A549 (cell line): ENCODE results near the gene MAN2B2. TPM values are rescaled to one million over a fixed set of nuclear protein-coding genes. Genes with fewer than 3 reads are reported as not detected.
A peak's percentile ranks its signal among the peaks of the same experiment; 100 is the strongest.

Experiments
- ATAC-seq, 2 experiments: fragments of 200-7000 bp in 1 of 2; fragments of >200 bp in 1 of 2; cut with Nextera tagmentation in 1 of 2; cut with Tn5 transposase in 1 of 2; 3 replicates each; pipeline versions ENCODE4 v1.8.0 to v1.9.1; 2018 to 2020; ENCODE audit warnings: mild to moderate bottlenecking in 1 of 2, moderate library complexity in 1 of 2
- CTCF ChIA-PET: fragments of 300-600 bp; sonication (Branson Sonifier 250); formaldehyde crosslinking; extraction: SDS; loops from one replicate; lab custom pipeline; 2021; ENCODE audit warnings: antibody characterized with exemption, inconsistent platforms; lab: Yijun Ruan, JAX
- POLR2A ChIA-PET: fragments of 350-600 bp; formaldehyde crosslinking; extraction: SDS; loops from one replicate; lab custom pipeline; 2021; ENCODE audit warnings: antibody characterized with exemption, inconsistent platforms; lab: Yijun Ruan, JAX
- DNase-seq, 2 experiments: peaks; one replicate each; pipeline versions ENCODE4 v3.0.0 to v3.0.0-alpha.2; 2011 to 2016; ENCODE audit warnings: low read depth in 1 of 2, low spot score in 1 of 2
- FAIRE-seq: peaks from 2 replicates; lab custom pipeline; 2011; peaks lifted over from hg19 to GRCh38; lab: Jason Lieb, UNC
- H3K27ac ChIP-seq, 2 experiments: fragments of >200 bp; sonication (Bioruptor Twin); formaldehyde crosslinking; 3 replicates each; pipeline ENCODE4 v1.5.1; 2016 to 2017
- H3K4me1 ChIP-seq: fragments of >200 bp; sonication (Bioruptor Twin); formaldehyde crosslinking; 3 replicates; pipeline ENCODE4 v1.6.1; 2016
- H3K4me2 ChIP-seq: fragments of >200 bp; sonication (Bioruptor Twin); formaldehyde crosslinking; 3 replicates; pipeline ENCODE4 v1.6.1; 2016
- H3K4me3 ChIP-seq: fragments of >200 bp; sonication (Bioruptor Twin); formaldehyde crosslinking; 3 replicates; pipeline ENCODE4 v1.5.1; 2016
- H3K9me3 ChIP-seq: fragments of >200 bp; sonication (Bioruptor Twin); formaldehyde crosslinking; 3 replicates; pipeline ENCODE4 v1.6.1; 2016
- BHLHE40 ChIP-seq: IDR thresholded peaks from 2 replicates; pipeline ENCODE4 v1.6.1; 2012; ENCODE audit warnings: low read depth, low read length, inconsistent platforms
- CEBPB ChIP-seq, 2 experiments: fragments of >200 bp in 1 of 2; sonication (Bioruptor Twin) in 1 of 2; formaldehyde crosslinking in 1 of 2; IDR thresholded peaks; 2 replicates each; pipeline ENCODE4 v1.6.1; 2012 to 2016
- CHD4 ChIP-seq: fragments of 200-600 bp; sonication (generic); IDR thresholded peaks from 2 replicates; pipeline ENCODE4 v1.6.1; 2016; ENCODE audit warnings: antibody characterized with exemption, mild to moderate bottlenecking, borderline replicate concordance
- ESRRA ChIP-seq: fragments of 150-350 bp; IDR thresholded peaks from 2 replicates; pipeline ENCODE4 v1.6.1; 2014; ENCODE audit warnings: mild to moderate bottlenecking, low read length, borderline replicate concordance
- FOXS1 ChIP-seq: fragments of 250-450 bp; sonication (Bioruptor Pico); IDR thresholded peaks from 2 replicates; pipeline ENCODE4 v1.5.0; 2020; ENCODE audit warnings: mild to moderate bottlenecking, moderate library complexity
- GATA3 ChIP-seq: IDR thresholded peaks from 2 replicates; pipeline ENCODE4 v1.6.1; 2012; ENCODE audit warnings: borderline replicate concordance
- JUNB ChIP-seq: fragments of >200 bp; sonication (Bioruptor Twin); formaldehyde crosslinking; IDR thresholded peaks from 2 replicates; pipeline ENCODE4 v1.6.1; 2016
- MAFK ChIP-seq: fragments of 450-650 bp; IDR thresholded peaks from 2 replicates; pipeline ENCODE4 v1.6.1; 2014; ENCODE audit not compliant: partially characterized antibody
- MYC ChIP-seq: IDR thresholded peaks from 2 replicates; pipeline ENCODE4 v1.6.1; 2012; ENCODE audit warnings: mild to moderate bottlenecking, inconsistent platforms, low read length, improper control_type of control experiment, borderline replicate concordance
- NFE2L2 ChIP-seq: fragments of 150-350 bp; conservative IDR thresholded peaks from 2 replicates; pipeline ENCODE4 v1.6.1; 2014; ENCODE audit warnings: low read length
- NPAS2 ChIP-seq: fragments of 250-450 bp; sonication (Bioruptor Pico); IDR thresholded peaks from 2 replicates; pipeline ENCODE4 v1.8.0; 2022; ENCODE audit warnings: mild to moderate bottlenecking, moderate library complexity, borderline replicate concordance
- PHF8 ChIP-seq: fragments of 200-600 bp; sonication (generic); IDR thresholded peaks from 2 replicates; pipeline ENCODE4 v1.6.1; 2016; ENCODE audit warnings: low read depth, mild to moderate bottlenecking, antibody characterized with exemption, moderate library complexity, borderline replicate concordance
- POLR2AphosphoS2 ChIP-seq: conservative IDR thresholded peaks from 2 replicates; pipeline ENCODE4 v1.6.1; 2012; ENCODE audit warnings: low read length, improper control_type of control experiment, inconsistent platforms
- RAD21 ChIP-seq, 2 experiments: fragments of >200 bp in 1 of 2; sonication (Bioruptor Twin) in 1 of 2; formaldehyde crosslinking in 1 of 2; IDR thresholded peaks in 1 of 2; conservative IDR thresholded peaks in 1 of 2; 2 replicates in 1 of 2; 3 replicates in 1 of 2; pipeline ENCODE4 v1.6.1; 2012 to 2018; ENCODE audit warnings: inconsistent platforms in 1 of 2
- SMC3 ChIP-seq: fragments of >200 bp; sonication (Bioruptor Twin); formaldehyde crosslinking; IDR thresholded peaks from 3 replicates; pipeline ENCODE4 v1.6.1; 2018; ENCODE audit warnings: inconsistent platforms
- ZC3H11A ChIP-seq: fragments of 450-650 bp; IDR thresholded peaks from 2 replicates; pipeline ENCODE4 v1.6.1; 2014; ENCODE audit warnings: antibody characterized with exemption, mild to moderate bottlenecking
- WGBS: methylation state at CpG from one replicate; pipeline ENCODE4 v1.1.6; 2017; ENCODE audit errors: missing lambda C conversion rate; 5-methylcytosine and 5-hydroxymethylcytosine counted together
- polyA plus RNA-seq, 4 experiments: library from polyadenylated mRNA; depleted of rRNA in 3 of 4; stranded (reverse); fragments of >200 nt; fragmentation: RNase III in 1 of 4; extraction: RNeasy Plus Mini Kit Qiagen cat#74134 plus additional on column Dnase treatment in 1 of 4; gene quantifications; 2 replicates in 3 of 4; 3 replicates in 1 of 4; pipeline ENCODE4 v1.2.3, GENCODE V29; 2011 to 2017
- TF ChIP-seq, protein P1 (sequence below): fragments of 450-650 bp; IDR thresholded peaks from 2 replicates; pipeline ENCODE4 v1.6.1; 2014; ENCODE audit warnings: antibody characterized with exemption
- TF ChIP-seq, protein P2 (sequence below): IDR thresholded peaks from 2 replicates; pipeline ENCODE4 v1.6.1; 2012; ENCODE audit warnings: low read depth, borderline replicate concordance

The MAN2B2 gene
- polyA plus RNA-seq, 2 of the 4 experiments (the other 2 are of a cell fraction) = 6.3 to 8.4 TPM

GRCh38 chr4:6612961-6613675 is 38.1 kb downstream of the MAN2B2 start:
- WGBS = 95% methylated on average over 3 of the region's 3 CpGs
- no peak overlapping the region for H3K27ac ChIP-seq
- H3K4me2 ChIP-seq = no peak overlapping the region
- no peak for FAIRE-seq
- ChIA-PET CTCF (interaction anchor here (0.8 to 1.0 kb wide), 2 partner anchors 66 to 261 kb away, joined by 3 read pairs; no protein-coding TSS in a partner anchor), POLR2A (interaction anchor here (1.1 kb wide), 1 partner anchor 38 kb away, joined by 5 read pairs; the partner anchor contains the start of gene MAN2B2)
- no peaks in the 10 kb centered on the region for H3K4me1 ChIP-seq
- H3K9me3 ChIP-seq = no peaks in the 10 kb centered on the region
- ATAC-seq = no peak
- H3K4me3 ChIP-seq = no peak overlapping the region
- DNase-seq = no peak
- no peak for TF ChIP-seq PHF8
- TF ChIP-seq, protein P1, sequence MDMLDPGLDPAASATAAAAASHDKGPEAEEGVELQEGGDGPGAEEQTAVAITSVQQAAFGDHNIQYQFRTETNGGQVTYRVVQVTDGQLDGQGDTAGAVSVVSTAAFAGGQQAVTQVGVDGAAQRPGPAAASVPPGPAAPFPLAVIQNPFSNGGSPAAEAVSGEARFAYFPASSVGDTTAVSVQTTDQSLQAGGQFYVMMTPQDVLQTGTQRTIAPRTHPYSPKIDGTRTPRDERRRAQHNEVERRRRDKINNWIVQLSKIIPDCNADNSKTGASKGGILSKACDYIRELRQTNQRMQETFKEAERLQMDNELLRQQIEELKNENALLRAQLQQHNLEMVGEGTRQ = peak; percentile 46; the same call in 1 of the 2 replicates

DNA sequence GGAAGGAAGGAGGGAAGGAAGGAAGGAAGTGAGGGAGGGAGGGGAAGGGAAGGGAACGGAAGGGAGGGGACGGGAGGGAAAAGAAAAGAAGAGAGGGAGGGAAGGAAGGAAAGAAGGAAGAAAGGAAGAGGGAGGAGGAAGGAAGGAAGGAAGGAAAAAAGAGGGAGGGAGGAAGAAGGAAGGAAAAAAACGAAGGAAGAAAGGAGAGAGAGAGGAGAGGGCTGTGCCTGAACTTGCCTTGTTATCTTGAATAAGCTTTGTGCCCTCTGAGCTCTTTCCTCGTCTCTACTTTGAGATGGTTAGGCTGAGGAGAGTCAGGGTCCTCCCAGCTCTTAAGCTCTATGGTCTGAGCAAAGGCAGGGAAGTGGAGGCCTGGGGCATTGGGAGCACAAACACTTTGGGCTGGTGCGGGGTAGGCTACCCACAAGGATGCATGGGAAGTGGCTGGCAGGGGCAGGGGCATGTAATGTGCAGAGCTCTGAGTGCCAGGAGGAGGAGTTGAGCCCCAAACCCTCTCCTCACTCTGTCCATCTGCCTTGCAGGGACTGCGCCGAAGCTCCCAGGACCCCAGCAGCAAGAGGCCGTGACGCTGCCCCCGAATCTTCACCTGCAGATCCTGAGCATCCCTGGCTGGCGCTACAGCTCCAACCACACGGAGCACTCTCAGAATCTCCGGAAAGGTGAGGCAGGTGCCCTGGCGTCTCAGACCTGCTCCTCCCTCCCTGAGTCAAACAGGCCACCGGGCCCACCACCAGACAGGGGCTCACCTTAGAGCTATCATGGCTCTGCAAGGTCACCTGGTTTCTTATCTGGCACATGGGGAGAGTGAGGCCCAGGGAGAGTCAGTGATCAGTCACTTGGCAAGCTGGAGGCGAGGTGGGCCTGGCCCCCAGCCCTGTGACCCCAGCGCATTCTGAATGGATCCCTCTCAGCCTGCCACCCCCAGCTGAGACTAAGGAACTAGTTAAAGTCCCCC is 39.0 kb downstream of the MAN2B2 start:
- ChIA-PET POLR2A (interaction anchor here (1.1 kb wide), 1 partner anchor 39 kb away, joined by 5 read pairs; the partner anchor contains the start of gene MAN2B2), CTCF (interaction anchor here (0.8 to 1.0 kb wide), 2 partner anchors 67 to 260 kb away, joined by 3 read pairs; no protein-coding TSS in a partner anchor)
- FAIRE-seq (no peak), ATAC-seq (no peak), DNase-seq (no peak)
- H3K27ac ChIP-seq = no peak overlapping the region
- H3K4me1 ChIP-seq = no peaks in the 10 kb centered on the region
- no peak overlapping the region for H3K4me3 ChIP-seq
- WGBS = 79% methylated on average over 12 of the region's 17 CpGs
- no peaks in the 10 kb centered on the region for H3K9me3 ChIP-seq
- TF ChIP-seq SMC3 (no peak), CHD4 (no peak), MYC (no peak), CEBPB (IDR thresholded peaks at IDR 0.05) (no peak), NPAS2 (CRISPR knock-in tag) (no peak), POLR2AphosphoS2 (no peak), NFE2L2 (no peak), GATA3 (no peak)
- TF ChIP-seq, protein P2, sequence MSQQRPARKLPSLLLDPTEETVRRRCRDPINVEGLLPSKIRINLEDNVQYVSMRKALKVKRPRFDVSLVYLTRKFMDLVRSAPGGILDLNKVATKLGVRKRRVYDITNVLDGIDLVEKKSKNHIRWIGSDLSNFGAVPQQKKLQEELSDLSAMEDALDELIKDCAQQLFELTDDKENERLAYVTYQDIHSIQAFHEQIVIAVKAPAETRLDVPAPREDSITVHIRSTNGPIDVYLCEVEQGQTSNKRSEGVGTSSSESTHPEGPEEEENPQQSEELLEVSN = no peak
- no peak overlapping the region for H3K4me2 ChIP-seq

GRCh38 chr4:6614701-6615230 is 39.8 kb downstream of the MAN2B2 start:
- ChIA-PET CTCF (no interaction called here), POLR2A (no interaction called here)
- Histone ChIP-seq H3K9me3 (no peaks in the 10 kb centered on the region), H3K27ac (no peak overlapping the region), H3K4me2 (no peak overlapping the region), H3K4me1 (no peaks in the 10 kb centered on the region)
- DNase-seq = no peak
- 86% methylated on average over 8 of the region's 11 CpGs for WGBS
- TF ChIP-seq RAD21 (conservative IDR thresholded peaks at IDR 0.05 in 1 of 2, IDR thresholded peaks at IDR 0.05 in 1 of 2) = no peak
- no peak for TF ChIP-seq JUNB
- no peak for TF ChIP-seq GATA3
- no peak for TF ChIP-seq FOXS1 (CRISPR knock-in tag)
- no peak for TF ChIP-seq ZC3H11A
- no peak for TF ChIP-seq MAFK
- no peak for TF ChIP-seq BHLHE40
- TF ChIP-seq ESRRA = no peak
- TF ChIP-seq, all 56 proteins: peak for 0
- FAIRE-seq = no peak
- no peak overlapping the region for H3K4me3 ChIP-seq
- ATAC-seq = no peak
